HG02981 (cell line): Measurements from ENCODE around the gene DTX4.
A peak's percentile ranks its signal among the peaks of the same experiment; 100 is the strongest.

Experiments used
- ATAC-seq: cut with Tn5 transposase; IDR thresholded peaks from one replicate; pipeline ENCODE4 v1.9.1; 2021; ENCODE audit warnings: mild to moderate bottlenecking, moderate library complexity; ENCODE audit not compliant: unreplicated experiment

The DTX4 gene

DNA sequence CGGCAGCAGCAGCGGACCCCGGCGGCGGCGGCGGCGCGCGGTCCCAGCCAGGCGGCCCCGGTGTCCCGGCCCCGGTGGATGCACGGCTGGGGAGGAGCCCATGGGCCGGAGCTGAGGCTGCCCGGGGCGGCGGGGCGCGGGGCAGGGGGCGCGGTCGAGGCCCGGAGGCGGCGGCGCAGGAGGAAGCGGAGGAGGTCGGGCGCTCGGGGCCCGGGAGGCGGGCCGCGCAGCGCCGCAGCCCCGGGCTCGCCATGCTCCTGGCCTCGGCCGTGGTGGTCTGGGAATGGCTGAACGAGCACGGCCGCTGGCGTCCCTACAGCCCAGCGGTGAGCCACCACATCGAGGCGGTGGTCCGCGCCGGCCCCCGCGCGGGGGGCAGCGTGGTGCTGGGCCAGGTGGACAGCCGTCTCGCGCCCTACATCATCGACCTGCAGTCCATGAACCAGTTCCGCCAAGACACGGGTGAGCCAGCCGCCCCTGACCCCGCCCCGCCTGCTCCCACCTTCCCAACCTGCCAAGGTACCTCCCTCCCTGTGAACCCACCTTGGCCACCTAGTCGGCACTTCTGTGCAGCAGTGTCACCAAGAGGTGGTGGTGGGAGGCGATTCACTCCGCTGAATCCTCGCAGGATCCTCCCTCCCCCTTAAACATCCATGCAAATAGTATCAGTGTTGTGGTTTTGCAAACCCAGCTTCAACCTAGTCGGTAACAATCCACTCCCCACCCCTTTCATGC lies 580 bp downstream of the DTX4 start:
- ATAC-seq = peak; percentile 30

GRCh38 chr11:59173080-59173963 lies 1.4 kb downstream of the DTX4 start:
- ATAC-seq = no peak

- ATAC-seq = no peak
Observed at GRCh38 chr11:59173964-59174663, 2.2 kb downstream of the DTX4 start.

DNA sequence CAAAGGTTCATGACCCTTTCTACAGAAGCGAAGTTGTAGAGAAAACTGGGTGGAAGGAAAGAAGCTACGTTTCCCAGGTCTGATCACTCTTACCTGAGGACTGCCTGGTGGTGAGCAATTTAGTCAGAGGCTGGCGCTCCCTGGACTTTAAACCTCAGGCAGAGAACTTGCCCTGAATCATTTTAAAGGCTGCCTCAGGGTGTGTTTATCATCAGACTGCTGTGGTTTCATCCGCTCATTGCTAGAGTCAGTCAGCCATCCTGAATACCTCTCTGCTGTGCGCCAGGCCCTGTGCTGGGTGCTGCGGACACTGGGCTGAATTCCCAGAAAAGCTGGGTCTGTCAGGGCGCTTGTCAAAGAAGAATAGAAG lies 2.7 kb downstream of the DTX4 start:
- ATAC-seq = no peak

DNA sequence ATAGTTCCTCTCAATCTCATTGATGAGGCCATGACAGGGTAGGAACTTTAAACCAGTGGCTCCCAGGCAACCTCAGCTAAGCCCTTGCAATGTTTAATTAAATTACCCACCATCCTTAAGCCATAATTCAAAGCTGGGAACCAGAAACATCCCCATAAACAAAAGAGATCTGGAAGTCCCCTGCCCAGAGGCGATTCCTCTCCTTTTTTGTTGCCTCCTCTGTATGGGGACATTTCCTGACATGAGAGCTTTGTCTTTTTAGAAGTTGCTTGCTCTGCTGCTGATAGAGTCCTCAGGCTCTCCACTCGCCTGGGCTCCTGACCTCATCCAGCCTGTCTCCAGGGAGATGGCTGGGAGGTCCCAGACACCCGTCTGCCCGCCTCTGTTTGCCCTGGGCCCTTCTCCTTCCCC lies 3.2 kb downstream of the DTX4 start:
- ATAC-seq = no peak

GRCh38 chr11:59176330-59176729 lies 4.4 kb downstream of the DTX4 start:
- no peak for ATAC-seq

GRCh38 chr11:59178402-59178801 lies 6.5 kb downstream of the DTX4 start:
- no peak for ATAC-seq

DNA sequence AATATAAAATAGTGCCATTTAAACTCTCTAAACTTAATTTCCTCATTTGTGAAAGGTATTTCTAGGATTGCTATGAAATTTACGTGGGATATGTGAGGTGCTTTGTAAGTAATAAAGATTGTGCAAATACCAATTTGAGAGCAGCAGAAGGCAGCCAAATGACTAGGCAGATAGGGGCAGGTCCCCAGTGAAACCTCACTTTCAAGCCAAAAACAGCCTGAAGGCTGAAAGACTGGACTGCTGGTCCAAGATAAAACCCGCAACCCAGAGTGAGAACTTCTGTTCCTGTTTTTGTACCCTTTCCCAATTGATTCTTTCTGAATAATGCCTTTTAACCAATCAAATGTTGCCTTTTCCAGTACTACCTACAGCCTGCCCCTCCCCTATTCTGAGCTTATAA lies 7.2 kb downstream of the DTX4 start:
- ATAC-seq = no peak

- ATAC-seq = no peak
Observed at GRCh38 chr11:59180168-59180776, 8.3 kb downstream of the DTX4 start.

- no peak for ATAC-seq
Observed at GRCh38 chr11:59180907-59181306, 9.0 kb downstream of the DTX4 start.

- ATAC-seq = no peak
Observed at GRCh38 chr11:59181746-59182456, 10.0 kb downstream of the DTX4 start.

DNA sequence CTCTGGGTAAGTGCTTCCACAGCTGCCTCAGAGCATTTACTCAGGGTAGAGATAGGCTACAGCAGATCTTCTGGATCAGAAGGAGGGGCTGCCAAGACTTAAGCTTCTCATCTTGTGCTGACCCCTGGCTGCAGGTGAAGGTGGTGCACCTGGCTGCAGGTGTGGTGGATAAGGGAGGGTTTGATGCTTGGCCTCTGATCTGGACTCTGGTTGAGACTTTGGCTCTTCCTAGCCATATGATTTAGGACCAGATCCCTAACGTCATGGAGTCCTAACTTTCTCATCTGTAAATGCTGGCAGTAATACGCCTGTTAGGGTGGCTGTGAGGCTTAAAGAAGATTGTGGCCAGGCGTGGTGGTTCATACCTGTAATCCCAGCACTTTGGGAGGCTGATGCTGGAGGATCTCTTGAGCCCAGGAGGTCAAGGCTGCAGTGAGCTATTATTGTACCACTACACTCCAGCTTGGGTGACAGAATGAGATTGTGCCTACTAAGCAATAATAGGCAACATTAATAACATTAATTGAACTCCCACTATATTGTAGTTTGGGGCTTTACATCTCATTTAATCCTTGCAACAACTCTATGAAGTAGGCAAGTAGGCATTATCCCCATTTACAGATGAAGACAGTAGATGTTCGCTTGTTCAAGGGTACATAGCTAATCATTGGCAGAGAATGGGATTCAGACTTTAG lies 10.7 kb downstream of the DTX4 start:
- peak; percentile 50 for ATAC-seq

GRCh38 chr11:59183771-59184170 lies 11.8 kb downstream of the DTX4 start:
- no peak for ATAC-seq

- no peak for ATAC-seq
Observed at GRCh38 chr11:59184691-59185339, 12.9 kb downstream of the DTX4 start.

DNA sequence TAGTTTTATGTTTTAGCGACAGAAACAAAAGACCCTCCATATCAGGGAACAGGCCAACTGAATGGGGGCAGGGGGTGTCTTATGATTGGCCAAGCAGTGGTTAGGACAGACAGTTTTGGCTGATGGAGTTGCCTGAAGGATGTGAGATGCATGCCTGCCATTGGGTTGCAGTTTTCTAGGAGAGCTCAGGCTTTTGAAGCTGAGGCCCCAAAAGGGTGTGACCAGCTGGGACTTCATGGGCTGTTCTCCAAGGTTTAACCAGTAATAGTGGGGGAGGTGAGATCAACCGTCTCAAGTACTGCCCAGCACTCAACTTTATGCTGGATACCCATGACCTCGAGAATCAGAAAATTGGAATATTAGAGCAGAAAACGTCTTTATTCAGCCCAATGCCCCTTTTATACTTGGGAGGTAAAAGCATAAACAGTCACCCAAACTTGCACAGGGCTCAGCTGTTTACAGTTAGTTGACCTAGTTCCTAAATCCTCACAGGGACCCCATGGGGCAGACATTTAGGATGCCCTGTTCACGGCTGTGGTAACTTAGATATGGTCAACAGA lies 13.5 kb downstream of the DTX4 start:
- no peak for ATAC-seq

DNA sequence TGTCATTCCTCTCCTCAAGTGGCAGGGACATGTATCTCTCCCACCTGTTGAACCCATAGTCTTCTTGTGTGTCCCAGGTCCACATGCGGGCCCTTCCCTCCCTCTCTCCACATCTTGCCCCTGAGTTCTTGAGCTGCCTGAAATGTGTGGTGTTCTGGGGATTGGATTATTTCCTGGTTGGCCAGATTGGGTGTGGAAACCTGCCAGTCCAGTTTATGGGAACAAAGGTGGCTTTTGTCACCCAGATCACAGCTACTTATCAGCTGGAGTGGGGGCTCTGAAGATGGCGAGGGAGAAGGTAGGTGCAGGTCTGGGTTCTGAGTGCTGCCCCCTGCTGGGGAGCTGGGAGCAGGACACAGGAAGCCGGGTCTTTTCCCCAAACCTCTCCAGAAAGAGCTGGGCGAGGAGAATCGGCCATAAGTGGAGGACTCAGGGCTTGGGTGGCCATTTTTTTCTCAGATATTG lies 14.2 kb downstream of the DTX4 start:
- peak; percentile 53 for ATAC-seq

- no peak for ATAC-seq
Observed at GRCh38 chr11:59187035-59187434, 15.1 kb downstream of the DTX4 start.

DNA sequence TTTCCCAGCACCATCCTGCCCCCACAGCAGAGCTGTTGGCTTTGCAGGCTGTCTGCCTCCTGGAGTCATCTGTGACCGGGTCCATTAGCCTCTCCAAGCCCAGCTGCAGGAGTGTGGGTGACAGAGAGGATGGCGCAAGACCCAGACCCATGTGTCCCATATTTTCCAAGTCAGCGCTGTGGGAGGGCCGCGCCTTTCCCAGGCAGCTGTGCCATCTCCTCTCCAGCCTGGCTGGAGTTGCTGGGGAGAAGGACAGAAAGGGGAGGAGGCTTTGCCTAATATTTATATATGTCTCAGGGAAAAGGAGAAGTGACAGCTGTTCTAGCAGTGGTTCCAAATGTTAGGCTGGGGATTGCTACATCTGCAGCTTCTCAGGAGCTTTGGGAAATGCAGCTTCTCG lies 15.7 kb downstream of the DTX4 start:
- ATAC-seq = no peak

GRCh38 chr11:59188954-59189353 lies 17.0 kb downstream of the DTX4 start:
- no peak for ATAC-seq
